HUES64 (cell line): ENCODE measurements around the gene NRIP3.

Source experiments
- H3K27ac ChIP-seq: 2 replicates; pipeline ENCODE4 v1.7.0; 2013; ENCODE audit warnings: low read depth, low read length, inconsistent platforms
- H3K27me3 ChIP-seq: 2 replicates; pipeline ENCODE4 v1.6.1; 2013; ENCODE audit warnings: mild to moderate bottlenecking, low read length; ENCODE audit not compliant: insufficient read depth
- H3K36me3 ChIP-seq: 2 replicates; pipeline ENCODE4 v1.6.1; 2013; ENCODE audit warnings: mild to moderate bottlenecking, low read length; ENCODE audit not compliant: insufficient read depth
- H3K4me1 ChIP-seq: 2 replicates; pipeline ENCODE4 v1.6.1; 2013; ENCODE audit warnings: mild to moderate bottlenecking, low read length, moderate library complexity; ENCODE audit not compliant: insufficient read depth
- H3K4me3 ChIP-seq: 2 replicates; pipeline ENCODE4 v1.5.1; 2013; ENCODE audit warnings: mild to moderate bottlenecking, low read length, moderate library complexity
- H3K9ac ChIP-seq: 2 replicates; pipeline ENCODE4 v1.6.1; 2013; ENCODE audit warnings: mild to moderate bottlenecking, low read depth, low read length
- H3K9me3 ChIP-seq: 2 replicates; pipeline ENCODE4 v1.6.1; 2013; ENCODE audit warnings: low read depth, low read length; ENCODE audit not compliant: insufficient read depth
- WGBS: fragments of 150-250, 120-280 bp; methylation state at CpG from one replicate; pipeline ENCODE4 v1.1.7; 2013; ENCODE audit warnings: missing lambda C conversion rate; 5-methylcytosine and 5-hydroxymethylcytosine counted together

NRIP3 gene

DNA sequence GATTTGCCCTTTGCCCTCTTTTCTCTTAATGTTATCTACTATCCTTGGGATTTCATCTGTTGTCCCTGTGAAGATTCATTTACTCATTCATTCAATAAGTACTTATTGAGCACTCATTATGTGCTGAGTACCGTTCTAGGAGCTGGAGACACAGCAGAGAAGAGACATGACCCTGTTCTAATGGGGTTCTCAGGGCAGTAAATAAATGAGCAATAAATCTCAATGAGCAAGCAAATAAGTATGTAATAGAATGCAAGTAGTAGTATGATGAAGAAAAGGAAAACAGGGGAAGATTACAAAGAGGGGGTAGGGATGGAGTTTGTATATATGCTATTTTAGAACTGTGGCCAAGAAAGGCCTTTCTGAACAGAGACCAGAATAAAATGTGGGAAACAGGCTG is 34.2 kb upstream of the NRIP3 start:
- Histone ChIP-seq H3K36me3 (no peaks in the 10 kb centered on the region), H3K27ac (no peak overlapping the region), H3K4me3 (no peak overlapping the region), H3K9me3 (no peaks in the 10 kb centered on the region), H3K4me1 (peaks cover 7% of the 10 kb centered on the region), H3K27me3 (no peaks in the 10 kb centered on the region), H3K9ac (no peak overlapping the region)
- WGBS: 91% methylated on average over 1 of the region's 1 CpG

DNA sequence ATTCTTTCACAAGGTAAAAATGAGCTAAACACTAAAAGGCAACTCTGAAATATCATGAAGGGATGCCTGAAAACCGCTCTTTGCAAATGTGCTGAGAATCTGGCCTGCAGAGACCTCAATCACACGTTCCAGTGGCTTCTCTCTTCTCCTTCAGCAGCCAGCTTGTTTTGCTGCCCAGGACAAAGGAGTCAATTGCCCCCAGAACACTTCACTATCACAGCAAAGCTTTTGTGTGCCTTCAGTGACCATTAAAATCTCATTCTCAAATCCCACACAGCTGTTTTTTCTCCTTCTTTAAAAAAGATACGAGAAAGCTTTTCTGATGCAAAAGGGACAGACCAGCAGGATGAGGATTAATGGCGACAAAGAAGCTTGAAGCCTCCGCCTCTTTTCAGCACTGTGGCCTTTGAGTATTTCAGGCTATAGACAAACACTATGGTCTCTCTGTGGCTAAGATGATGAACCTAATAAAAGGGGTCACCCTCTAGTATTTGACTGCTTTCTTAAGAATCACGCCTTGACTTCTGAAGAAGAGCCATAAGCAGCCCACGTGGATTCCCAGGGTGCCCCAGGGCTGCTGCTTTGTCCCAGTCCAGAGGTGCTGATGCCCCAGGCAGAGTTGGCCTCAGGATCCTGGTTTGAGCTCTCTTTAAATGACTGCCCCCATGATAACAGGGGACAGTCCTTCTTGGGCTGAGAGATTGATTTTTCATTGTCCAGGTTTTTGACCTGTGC is 33.4 kb upstream of the NRIP3 start:
- 43% methylated on average over 7 of the region's 7 CpGs for WGBS
- no peaks in the 10 kb centered on the region for H3K9me3 ChIP-seq
- peak overlapping the region; percentile 70; the same call in 1 of the 2 replicates for H3K27ac ChIP-seq
- H3K4me1 ChIP-seq: peaks cover 7% of the 10 kb centered on the region
- no peak overlapping the region for H3K9ac ChIP-seq
- no peaks in the 10 kb centered on the region for H3K36me3 ChIP-seq
- no peak overlapping the region for H3K4me3 ChIP-seq
- no peaks in the 10 kb centered on the region for H3K27me3 ChIP-seq

- Histone ChIP-seq H3K27ac (no peak overlapping the region), H3K4me3 (no peak overlapping the region), H3K9ac (no peak overlapping the region), H3K27me3 (no peaks in the 10 kb centered on the region), H3K4me1 (no peaks in the 10 kb centered on the region), H3K36me3 (no peaks in the 10 kb centered on the region), H3K9me3 (no peaks in the 10 kb centered on the region)
- 80% methylated on average over 5 of the region's 5 CpGs for WGBS
Observed at GRCh38 chr11:9030601-9031000, 26.8 kb upstream of the NRIP3 start.

DNA sequence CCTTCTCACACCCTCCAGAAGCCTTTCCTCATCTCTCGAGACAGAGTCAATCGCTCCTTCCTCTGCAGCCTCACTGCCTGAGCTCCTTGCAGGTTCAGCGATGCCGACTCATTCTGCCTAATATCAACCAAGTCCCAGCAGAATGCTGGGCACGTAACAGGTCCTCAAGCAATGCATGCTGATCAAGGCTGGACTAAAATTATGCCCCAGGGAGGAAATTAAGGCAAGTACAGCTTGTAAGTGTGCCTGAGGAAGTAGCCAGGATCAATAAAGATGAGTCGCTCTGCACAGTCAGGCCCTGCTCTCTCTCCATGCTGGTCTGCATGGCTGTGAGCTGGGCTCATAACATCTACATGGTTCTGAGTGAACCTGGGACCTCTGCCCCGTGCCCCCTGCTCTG is 25.6 kb upstream of the NRIP3 start:
- Histone ChIP-seq H3K4me1 (no peaks in the 10 kb centered on the region), H3K27ac (no peak overlapping the region), H3K36me3 (no peaks in the 10 kb centered on the region), H3K9ac (no peak overlapping the region), H3K4me3 (no peak overlapping the region), H3K27me3 (no peaks in the 10 kb centered on the region), H3K9me3 (no peaks in the 10 kb centered on the region)
- WGBS: 93% methylated on average over 7 of the region's 7 CpGs

GRCh38 chr11:9028581-9028980 is 24.8 kb upstream of the NRIP3 start:
- H3K36me3 ChIP-seq: no peaks in the 10 kb centered on the region
- H3K9me3 ChIP-seq: no peaks in the 10 kb centered on the region
- H3K4me3 ChIP-seq: no peak overlapping the region
- H3K9ac ChIP-seq: no peak overlapping the region
- H3K4me1 ChIP-seq: no peaks in the 10 kb centered on the region
- WGBS: 95% methylated on average over 1 of the region's 1 CpG
- no peak overlapping the region for H3K27ac ChIP-seq
- H3K27me3 ChIP-seq: no peaks in the 10 kb centered on the region

DNA sequence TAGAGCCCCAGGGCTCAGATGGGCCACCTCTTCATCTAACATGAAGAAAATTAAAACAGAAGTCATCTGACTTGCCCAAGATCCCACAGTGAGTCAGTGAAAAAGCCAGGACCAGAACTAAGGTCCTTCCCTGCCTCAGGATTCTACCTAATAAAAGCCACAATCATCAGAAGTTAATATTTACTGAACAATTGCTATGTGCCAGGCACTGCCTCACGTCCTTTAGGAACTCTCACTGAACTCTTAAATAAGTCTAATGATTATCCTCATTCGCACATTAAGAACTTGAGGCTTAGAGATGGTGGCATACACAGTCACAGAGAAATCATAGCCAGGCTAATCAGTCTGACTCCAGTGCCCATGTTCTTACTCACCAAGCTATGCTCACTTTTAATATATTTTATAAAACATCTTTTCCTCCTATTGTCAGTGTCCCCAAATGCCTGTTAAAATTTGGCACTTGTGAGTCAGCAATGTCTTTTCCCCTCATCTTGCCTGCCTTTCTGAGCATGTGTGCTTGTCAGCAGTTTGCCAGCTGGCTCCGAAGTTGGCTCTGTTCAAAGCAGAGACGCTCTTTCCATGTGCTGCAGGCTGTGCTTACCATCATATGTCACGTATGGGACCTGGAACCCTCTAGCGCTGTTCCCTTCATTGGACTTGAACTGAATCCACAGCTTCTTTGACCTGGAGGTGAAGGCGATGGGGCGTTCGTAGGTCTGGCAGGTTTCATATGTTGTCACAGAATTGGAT is 21.5 kb upstream of the NRIP3 start:
- H3K36me3 ChIP-seq: no peaks in the 10 kb centered on the region
- no peak overlapping the region for H3K9ac ChIP-seq
- H3K4me1 ChIP-seq: 0 out of 2 replicates have a peak, but pooled peaks cover 5% of the 10 kb centered on the region
- no peaks in the 10 kb centered on the region for H3K9me3 ChIP-seq
- no peak overlapping the region for H3K4me3 ChIP-seq
- no peak overlapping the region for H3K27ac ChIP-seq
- 91% methylated on average over 9 of the region's 9 CpGs for WGBS
- H3K27me3 ChIP-seq: no peaks in the 10 kb centered on the region

DNA sequence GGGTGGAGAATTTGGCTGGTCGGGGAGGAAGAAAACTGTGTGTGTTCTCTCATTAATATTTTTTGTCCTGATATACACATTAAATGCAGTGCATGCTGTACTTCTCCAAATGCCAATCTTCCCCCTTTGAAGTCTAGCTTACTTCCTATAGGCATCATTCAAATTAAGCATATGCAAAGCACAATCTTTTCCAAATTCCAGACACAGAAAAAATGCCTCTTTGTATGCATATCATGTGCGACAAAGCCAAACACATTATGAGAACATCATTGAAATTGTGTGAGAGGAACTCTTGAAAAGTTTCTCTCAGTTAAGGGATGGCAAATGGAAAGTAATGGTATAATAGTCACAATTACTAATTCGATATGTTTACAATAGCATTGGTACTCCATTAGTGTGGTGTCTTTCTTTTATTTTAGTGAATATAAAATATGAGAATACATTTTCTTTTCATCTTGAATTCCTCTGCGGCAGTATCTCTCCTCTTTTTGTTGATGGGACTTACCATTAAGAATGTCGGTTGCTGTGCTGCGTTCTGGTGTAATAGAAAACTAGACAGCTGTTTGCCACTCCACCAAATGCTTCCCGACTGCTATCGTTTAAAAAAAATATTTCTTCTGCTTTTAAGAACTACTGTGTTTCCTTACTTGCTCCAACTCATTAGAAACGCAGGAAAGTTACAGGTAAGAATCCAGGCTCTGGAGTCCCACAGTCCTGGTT is 19.3 kb upstream of the NRIP3 start:
- 0 out of 2 replicates have a peak, but pooled peaks cover 5% of the 10 kb centered on the region for H3K4me1 ChIP-seq
- no peaks in the 10 kb centered on the region for H3K27me3 ChIP-seq
- 96% methylated on average over 7 of the region's 9 CpGs for WGBS
- H3K9ac ChIP-seq: no peak overlapping the region
- H3K36me3 ChIP-seq: no peaks in the 10 kb centered on the region
- H3K9me3 ChIP-seq: no peaks in the 10 kb centered on the region
- H3K27ac ChIP-seq: no peak overlapping the region
- H3K4me3 ChIP-seq: no peak overlapping the region

DNA sequence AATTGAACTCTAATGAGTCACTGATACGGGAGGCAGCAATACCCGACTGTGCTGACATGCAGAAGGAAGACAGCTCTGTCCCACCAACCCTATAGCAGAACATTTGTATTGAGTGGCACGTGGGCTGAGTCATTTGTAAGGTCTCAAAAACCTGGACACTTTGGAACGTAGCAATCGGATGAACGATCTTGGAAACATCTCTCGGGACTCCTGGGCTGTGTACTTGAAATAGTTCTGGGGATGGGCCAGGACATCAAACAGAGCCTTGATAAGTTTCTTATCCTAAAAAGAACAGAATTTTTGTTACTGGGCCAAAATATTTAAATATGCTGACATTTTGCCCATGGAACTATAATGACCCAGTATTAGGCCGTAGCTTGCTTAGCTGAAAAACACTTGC is 17.1 kb upstream of the NRIP3 start:
- WGBS: 98% methylated on average over 8 of the region's 8 CpGs
- Histone ChIP-seq H3K36me3 (no peaks in the 10 kb centered on the region), H3K4me1 (0 out of 2 replicates have a peak, but pooled peaks cover 5% of the 10 kb centered on the region), H3K9ac (no peak overlapping the region), H3K27ac (no peak overlapping the region), H3K4me3 (no peak overlapping the region), H3K27me3 (no peaks in the 10 kb centered on the region), H3K9me3 (no peaks in the 10 kb centered on the region)

- H3K27me3 ChIP-seq: no peaks in the 10 kb centered on the region
- H3K27ac ChIP-seq: no peak overlapping the region
- no peak overlapping the region for H3K9ac ChIP-seq
- 92% methylated on average over 6 of the region's 6 CpGs for WGBS
- H3K4me3 ChIP-seq: no peak overlapping the region
- H3K4me1 ChIP-seq: 0 out of 2 replicates have a peak, but pooled peaks cover 5% of the 10 kb centered on the region
- H3K36me3 ChIP-seq: no peaks in the 10 kb centered on the region
- no peaks in the 10 kb centered on the region for H3K9me3 ChIP-seq
Observed at GRCh38 chr11:9019861-9020260, 16.1 kb upstream of the NRIP3 start.

DNA sequence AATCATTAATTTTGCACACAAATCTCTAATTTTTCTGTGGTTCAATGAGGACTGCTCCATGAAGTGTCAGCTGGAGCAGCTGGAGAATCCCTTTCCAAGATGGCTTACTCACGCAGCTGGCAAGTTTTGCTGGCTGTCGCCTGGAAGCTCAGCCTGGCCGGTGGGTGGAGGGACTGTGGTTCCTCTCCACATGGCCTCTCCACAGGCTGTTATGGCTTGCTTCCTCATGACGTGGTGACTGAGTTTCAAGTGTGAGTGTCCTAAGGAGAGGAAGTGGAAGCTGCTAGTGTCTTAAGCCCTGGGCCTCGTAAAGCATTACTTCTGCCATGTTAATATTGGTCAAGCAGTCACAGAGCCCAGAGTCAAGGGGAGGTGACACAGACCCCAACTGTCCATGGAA is 14.0 kb upstream of the NRIP3 start:
- WGBS: 87% methylated on average over 5 of the region's 5 CpGs
- H3K4me1 ChIP-seq: 0 out of 2 replicates have a peak, but pooled peaks cover 4% of the 10 kb centered on the region
- H3K9ac ChIP-seq: no peak overlapping the region
- H3K4me3 ChIP-seq: no peak overlapping the region
- no peak overlapping the region for H3K27ac ChIP-seq
- H3K9me3 ChIP-seq: no peaks in the 10 kb centered on the region
- H3K27me3 ChIP-seq: no peaks in the 10 kb centered on the region
- no peaks in the 10 kb centered on the region for H3K36me3 ChIP-seq
